ENCODE data around the gene WDR1. TPM values are rescaled to one million over a fixed set of nuclear protein-coding genes. Genes with fewer than 3 reads are reported as not detected.

Gene WDR1
- total RNA-seq, 4 donors from 2014 or later: 161 to 517 (median 173) TPM

DNA sequence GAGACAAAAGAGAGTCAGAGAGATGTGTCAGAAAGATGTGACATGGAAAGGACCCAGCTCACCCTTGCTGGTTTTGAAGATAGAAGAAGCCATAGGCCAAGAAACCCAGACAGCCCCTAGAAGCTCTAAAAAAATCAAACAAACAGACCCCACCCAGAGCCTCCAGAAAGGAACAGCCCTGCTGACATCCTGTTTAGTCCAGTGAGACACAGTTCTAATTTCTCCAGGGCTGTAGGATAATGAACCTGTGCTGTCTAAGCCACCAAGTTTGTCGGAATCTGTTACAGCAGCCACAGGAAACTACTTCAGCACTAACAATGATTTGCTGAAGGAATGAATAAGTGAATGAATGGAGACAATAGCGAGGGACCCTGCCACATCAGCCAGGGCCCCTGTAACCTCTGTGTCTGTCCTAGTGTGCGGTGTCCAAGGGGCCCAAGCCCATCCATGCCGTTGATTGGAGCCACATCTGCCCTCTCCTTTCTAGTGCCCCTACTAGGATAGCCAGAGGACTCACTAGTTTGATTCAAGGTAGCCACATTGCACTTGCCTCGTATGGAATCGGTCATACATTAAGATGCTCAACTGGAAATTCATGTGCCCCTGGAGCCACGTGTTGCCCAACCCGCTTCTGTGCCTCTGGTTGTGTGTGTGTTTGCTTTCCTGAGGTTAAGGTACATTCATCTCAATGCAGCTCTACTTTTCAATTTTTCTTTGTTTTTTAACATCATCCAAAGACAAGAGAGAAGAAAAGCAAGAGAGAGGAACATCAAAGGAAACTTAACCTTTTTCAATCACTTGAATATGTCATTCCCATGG is 62.8 kb downstream of the WDR1 start:
- H3K27ac ChIP-seq: no peak overlapping the region
- no peak overlapping the region for H3K4me3 ChIP-seq
- no peaks in the 10 kb centered on the region for H3K4me1 ChIP-seq
- H3K9me3 ChIP-seq: no peaks in the 10 kb centered on the region
- intact Hi-C loops (cut with DNase I; ENCODE audit: low total_unique reads): no loop called here
- H3K36me3 ChIP-seq: no peaks in the 10 kb centered on the region
- TF ChIP-seq, protein P1, sequence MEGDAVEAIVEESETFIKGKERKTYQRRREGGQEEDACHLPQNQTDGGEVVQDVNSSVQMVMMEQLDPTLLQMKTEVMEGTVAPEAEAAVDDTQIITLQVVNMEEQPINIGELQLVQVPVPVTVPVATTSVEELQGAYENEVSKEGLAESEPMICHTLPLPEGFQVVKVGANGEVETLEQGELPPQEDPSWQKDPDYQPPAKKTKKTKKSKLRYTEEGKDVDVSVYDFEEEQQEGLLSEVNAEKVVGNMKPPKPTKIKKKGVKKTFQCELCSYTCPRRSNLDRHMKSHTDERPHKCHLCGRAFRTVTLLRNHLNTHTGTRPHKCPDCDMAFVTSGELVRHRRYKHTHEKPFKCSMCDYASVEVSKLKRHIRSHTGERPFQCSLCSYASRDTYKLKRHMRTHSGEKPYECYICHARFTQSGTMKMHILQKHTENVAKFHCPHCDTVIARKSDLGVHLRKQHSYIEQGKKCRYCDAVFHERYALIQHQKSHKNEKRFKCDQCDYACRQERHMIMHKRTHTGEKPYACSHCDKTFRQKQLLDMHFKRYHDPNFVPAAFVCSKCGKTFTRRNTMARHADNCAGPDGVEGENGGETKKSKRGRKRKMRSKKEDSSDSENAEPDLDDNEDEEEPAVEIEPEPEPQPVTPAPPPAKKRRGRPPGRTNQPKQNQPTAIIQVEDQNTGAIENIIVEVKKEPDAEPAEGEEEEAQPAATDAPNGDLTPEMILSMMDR (IDR thresholded peaks at IDR 0.05): no peak
- TF ChIP-seq POLR2A (IDR thresholded peaks at IDR 0.05): no peak
- H3K27me3 ChIP-seq: no peaks in the 10 kb centered on the region
- DNase-seq: no peak

GRCh38 chr4:10051517-10052135 is 65.0 kb downstream of the WDR1 start:
- Histone ChIP-seq H3K9me3 (no peaks in the 10 kb centered on the region), H3K36me3 (no peaks in the 10 kb centered on the region), H3K27ac (no peak overlapping the region), H3K4me3 (no peak overlapping the region), H3K27me3 (no peaks in the 10 kb centered on the region), H3K4me1 (no peaks in the 10 kb centered on the region)
- TF ChIP-seq, protein P1 (IDR thresholded peaks at IDR 0.05): no peak
- no peak for TF ChIP-seq POLR2A (IDR thresholded peaks at IDR 0.05)
- DNase-seq: no peak
- intact Hi-C loops (cut with DNase I; ENCODE audit: low total_unique reads): no loop called here

DNA sequence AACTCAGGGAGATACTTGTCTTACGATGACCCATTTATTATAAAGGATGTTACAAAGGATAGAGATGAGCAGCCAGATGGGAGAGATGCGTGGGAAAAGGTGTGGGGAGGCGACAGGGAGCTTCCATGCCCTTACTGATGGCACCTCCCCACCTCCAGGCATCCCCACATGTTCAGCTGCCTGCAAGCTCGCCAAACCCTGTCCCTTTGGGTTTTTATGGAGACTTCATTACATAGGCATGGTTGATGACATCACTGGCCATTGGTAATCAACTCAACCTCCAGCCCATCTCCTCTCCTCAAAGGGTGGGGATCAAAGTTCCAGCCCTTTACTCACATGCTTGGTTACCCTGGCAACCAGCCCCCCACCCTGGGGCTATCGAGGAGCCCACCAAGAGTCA is 65.9 kb downstream of the WDR1 start:
- Histone ChIP-seq H3K9me3 (no peaks in the 10 kb centered on the region), H3K27me3 (no peaks in the 10 kb centered on the region), H3K4me1 (no peaks in the 10 kb centered on the region), H3K27ac (no peak overlapping the region), H3K36me3 (no peaks in the 10 kb centered on the region), H3K4me3 (no peak overlapping the region)
- TF ChIP-seq, protein P1 (IDR thresholded peaks at IDR 0.05): no peak
- TF ChIP-seq POLR2A (IDR thresholded peaks at IDR 0.05): no peak
- intact Hi-C loops (cut with DNase I; ENCODE audit: low total_unique reads): no loop called here
- DNase-seq: no peak

GRCh38 chr4:10050261-10050661 is 66.3 kb downstream of the WDR1 start:
- intact Hi-C loops (cut with DNase I; ENCODE audit: low total_unique reads): no loop called here
- TF ChIP-seq, protein P1 (IDR thresholded peaks at IDR 0.05): no peak
- TF ChIP-seq POLR2A (IDR thresholded peaks at IDR 0.05): no peak
- Histone ChIP-seq H3K4me1 (no peaks in the 10 kb centered on the region), H3K27ac (no peak overlapping the region), H3K27me3 (no peaks in the 10 kb centered on the region), H3K4me3 (no peak overlapping the region), H3K36me3 (no peaks in the 10 kb centered on the region), H3K9me3 (no peaks in the 10 kb centered on the region)
- no peak for DNase-seq

GRCh38 chr4:10048941-10049697 is 67.5 kb downstream of the WDR1 start:
- no peak for TF ChIP-seq POLR2A (IDR thresholded peaks at IDR 0.05)
- TF ChIP-seq, protein P1 (IDR thresholded peaks at IDR 0.05): no peak
- Histone ChIP-seq H3K27ac (no peak overlapping the region), H3K4me3 (no peak overlapping the region), H3K4me1 (no peaks in the 10 kb centered on the region), H3K27me3 (no peaks in the 10 kb centered on the region), H3K36me3 (no peaks in the 10 kb centered on the region), H3K9me3 (no peaks in the 10 kb centered on the region)
- intact Hi-C loops (cut with DNase I; ENCODE audit: low total_unique reads): no loop called here
- no peak for DNase-seq
